ENCODE data around the gene TFCP2L1. TPM values are rescaled to one million over a fixed set of nuclear protein-coding genes. Genes with fewer than 3 reads are reported as not detected.

Gene TFCP2L1
- total RNA-seq, 1 experiment from 2014 or later: 1.8 TPM

DNA sequence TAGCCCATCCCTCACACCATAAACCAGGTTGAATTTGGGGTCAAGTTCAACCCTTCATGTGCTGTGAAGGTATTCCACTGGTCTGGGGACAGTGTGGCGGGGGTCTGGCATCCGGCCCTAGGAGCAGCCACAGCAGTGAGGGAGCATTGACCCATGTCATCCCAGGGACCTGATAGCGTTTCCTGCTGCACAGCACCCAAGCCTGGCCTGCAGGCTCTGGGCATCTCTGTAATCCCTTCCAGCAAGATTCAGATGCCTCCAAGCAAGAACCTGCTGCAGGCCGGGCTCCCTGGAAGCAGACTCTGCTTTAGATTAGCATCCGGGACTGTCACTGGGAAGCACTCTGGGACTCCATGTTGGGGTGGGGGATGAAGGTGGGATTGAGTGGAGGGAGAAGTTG is 90.4 kb downstream of the TFCP2L1 start:
- Mint-ChIP-seq H3K27ac (no peak overlapping the region), H3K4me1 (peaks cover 11 to 12% of the 10 kb centered on the region in 2 experiments), H3K27me3 (ENCODE audit: low read depth) (peaks cover 4% of the 10 kb centered on the region), H3K4me3 (no peak overlapping the region), H3K9me3 (no peaks in the 10 kb centered on the region), H3K36me3 (ENCODE audit: insufficient read depth in 1 of 3, low read depth in 3 of 3) (no peaks in the 10 kb centered on the region)
- H3K14ac ChIP-seq (ENCODE audit: insufficient read depth, low read length): no peak overlapping the region
- H3K18ac ChIP-seq (ENCODE audit: insufficient read length, low read depth, low read length): no peak overlapping the region
- H3K23ac ChIP-seq (ENCODE audit: insufficient read length, low read depth, low read length): no peak overlapping the region
- WGBS (ENCODE audit: extremely low coverage, insufficient read length, low lambda C conversion rate): no CpG with 5 or more reads among the region's 5 CpGs
- H3K4me1 ChIP-seq (ENCODE audit: insufficient read depth, low read length): no peaks in the 10 kb centered on the region
- no peak overlapping the region for H3K56ac ChIP-seq (ENCODE audit: insufficient read length, low read depth, low read length)
- no peaks in the 10 kb centered on the region for H3K23me2 ChIP-seq (ENCODE audit: insufficient read length, low read depth, low read length, poor library complexity, severe bottlenecking)
- H3K79me2 ChIP-seq (ENCODE audit: insufficient read depth, low read length): no peaks in the 10 kb centered on the region
- H4K5ac ChIP-seq (ENCODE audit: insufficient read length, low read depth, low read length): no peak overlapping the region
- H3K79me1 ChIP-seq (ENCODE audit: insufficient read depth, low read depth, low read length, poor library complexity, severe bottlenecking): no peaks in the 10 kb centered on the region
- no peak overlapping the region for H2AK5ac ChIP-seq (ENCODE audit: insufficient read length, low read length)
- TF ChIP-seq, protein P1, sequence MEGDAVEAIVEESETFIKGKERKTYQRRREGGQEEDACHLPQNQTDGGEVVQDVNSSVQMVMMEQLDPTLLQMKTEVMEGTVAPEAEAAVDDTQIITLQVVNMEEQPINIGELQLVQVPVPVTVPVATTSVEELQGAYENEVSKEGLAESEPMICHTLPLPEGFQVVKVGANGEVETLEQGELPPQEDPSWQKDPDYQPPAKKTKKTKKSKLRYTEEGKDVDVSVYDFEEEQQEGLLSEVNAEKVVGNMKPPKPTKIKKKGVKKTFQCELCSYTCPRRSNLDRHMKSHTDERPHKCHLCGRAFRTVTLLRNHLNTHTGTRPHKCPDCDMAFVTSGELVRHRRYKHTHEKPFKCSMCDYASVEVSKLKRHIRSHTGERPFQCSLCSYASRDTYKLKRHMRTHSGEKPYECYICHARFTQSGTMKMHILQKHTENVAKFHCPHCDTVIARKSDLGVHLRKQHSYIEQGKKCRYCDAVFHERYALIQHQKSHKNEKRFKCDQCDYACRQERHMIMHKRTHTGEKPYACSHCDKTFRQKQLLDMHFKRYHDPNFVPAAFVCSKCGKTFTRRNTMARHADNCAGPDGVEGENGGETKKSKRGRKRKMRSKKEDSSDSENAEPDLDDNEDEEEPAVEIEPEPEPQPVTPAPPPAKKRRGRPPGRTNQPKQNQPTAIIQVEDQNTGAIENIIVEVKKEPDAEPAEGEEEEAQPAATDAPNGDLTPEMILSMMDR (conservative IDR thresholded peaks at IDR 0.05): no peak
- no peak overlapping the region for H3K4me2 ChIP-seq (ENCODE audit: insufficient read depth, insufficient read length, low read length)
- no peak for DNase-seq
- no peak overlapping the region for H2BK120ac ChIP-seq (ENCODE audit: low read depth, low read length, poor library complexity, severe bottlenecking)
- H2BK15ac ChIP-seq (ENCODE audit: low read depth, low read length): no peak overlapping the region
- no peak overlapping the region for H2BK5ac ChIP-seq (ENCODE audit: insufficient read length, low read length)
- H2BK12ac ChIP-seq (ENCODE audit: insufficient read length, low read depth, low read length): no peak overlapping the region
- no peak overlapping the region for H4K8ac ChIP-seq (replicated peaks; ENCODE audit: insufficient read length, low read depth, low read length)
- no peak overlapping the region for H2BK20ac ChIP-seq (ENCODE audit: low read depth, low read length, poor library complexity, severe bottlenecking)
- no peak overlapping the region for H2AFZ ChIP-seq (ENCODE audit: low read length)
- no peaks in the 10 kb centered on the region for H3K27me3 ChIP-seq (ENCODE audit: insufficient read depth, low read length)
- H4K20me1 ChIP-seq (ENCODE audit: control insufficient read depth, insufficient read depth, insufficient read length): no peaks in the 10 kb centered on the region
- no peak overlapping the region for H3K9ac ChIP-seq (ENCODE audit: extremely low read depth, insufficient read length, low read length)
- no peak overlapping the region for H3K27ac ChIP-seq (ENCODE audit: insufficient read length, low read depth, low read length)
- H3K4ac ChIP-seq (ENCODE audit: low read depth, low read length): no peak overlapping the region
- H3T11ph ChIP-seq (ENCODE audit: low read length): no peak overlapping the region
- no peaks in the 10 kb centered on the region for H3K9me3 ChIP-seq (ENCODE audit: control insufficient read depth, low read depth, low read length)
- H4K91ac ChIP-seq (ENCODE audit: insufficient read length, low read depth, low read length): no peak overlapping the region

Data from H9 (cell line).